Neural progenitor cell (in vitro differentiated cells): ENCODE results near the gene RPS6KA5. TPM values are rescaled to one million over a fixed set of nuclear protein-coding genes. Genes with fewer than 3 reads are reported as not detected.
A peak's percentile ranks its signal among the peaks of the same experiment; 100 is the strongest.
"Not testable (repeated sequence)": the region's sequence is repeated elsewhere in the genome, so short reads cannot be mapped to it uniquely, and the experiment has no call there.

Experiments used
- DNase-seq: peaks from one replicate; pipeline ENCODE4 v3.0.0-alpha.2; 2016; ENCODE audit warnings: low spot score
- H2AFZ ChIP-seq: fragments of 200-600 bp; sonication (generic); replicated peaks from 2 replicates; pipeline ENCODE4 v1.6.1; 2016; ENCODE audit warnings: antibody characterized with exemption
- H3F3A ChIP-seq: fragments of 200-600 bp; sonication (generic); 2 replicates; pipeline ENCODE4 v1.6.1; 2016; ENCODE audit warnings: antibody characterized with exemption, low read depth
- H3K27ac ChIP-seq: fragments of 200-600 bp; sonication (generic); 2 replicates; pipeline ENCODE4 v1.5.1; 2016; ENCODE audit warnings: mild to moderate bottlenecking
- H3K27me3 ChIP-seq: fragments of 200-600 bp; sonication (generic); 2 replicates; pipeline ENCODE4 v1.6.1; 2016; ENCODE audit warnings: mild to moderate bottlenecking, moderate library complexity
- H3K36me3 ChIP-seq: fragments of 200-600 bp; sonication (generic); 2 replicates; pipeline ENCODE4 v1.5.1; 2016
- H3K4me1 ChIP-seq: fragments of 200-600 bp; sonication (generic); 2 replicates; pipeline ENCODE4 v1.6.1; 2016; ENCODE audit warnings: mixed run types
- H3K4me2 ChIP-seq: fragments of 200-600 bp; sonication (generic); 2 replicates; pipeline ENCODE4 v1.6.1; 2016
- H3K4me3 ChIP-seq: fragments of 200-600 bp; sonication (generic); 2 replicates; pipeline ENCODE4 v1.5.1; 2016
- H3K79me2 ChIP-seq: fragments of 200-600 bp; sonication (generic); 2 replicates; pipeline ENCODE4 v1.6.1; 2016; ENCODE audit warnings: low read depth
- H3K9ac ChIP-seq: fragments of 200-600 bp; sonication (generic); 2 replicates; pipeline ENCODE4 v1.6.1; 2016
- H3K9me3 ChIP-seq: fragments of 200-600 bp; sonication (generic); 2 replicates; pipeline ENCODE4 v1.5.1; 2016; ENCODE audit warnings: low read depth
- H4K20me1 ChIP-seq: fragments of 200-600 bp; sonication (generic); 2 replicates; pipeline ENCODE4 v1.6.1; 2016; ENCODE audit warnings: low read depth
- H3K27ac Mint-ChIP-seq: 3 replicates; pipeline ENCODE4 v1.8.0; 2021; ENCODE audit warnings: mixed read lengths
- H3K27me3 Mint-ChIP-seq: 2 replicates; pipeline ENCODE4 v1.8.0; 2022; ENCODE audit warnings: low read depth, mild to moderate bottlenecking, inconsistent platforms, moderate library complexity, mixed read lengths; ENCODE audit not compliant: insufficient read depth
- H3K36me3 Mint-ChIP-seq: 3 replicates; pipeline ENCODE4 v1.8.0; 2021; ENCODE audit warnings: mixed read lengths
- H3K4me1 Mint-ChIP-seq: 3 replicates; pipeline ENCODE4 v1.8.0; 2021; ENCODE audit warnings: mixed read lengths
- H3K4me3 Mint-ChIP-seq: 3 replicates; pipeline ENCODE4 v1.8.0; 2021; ENCODE audit warnings: mild to moderate bottlenecking, moderate library complexity, mixed read lengths
- H3K9me3 Mint-ChIP-seq: 3 replicates; pipeline ENCODE4 v1.8.0; 2020; ENCODE audit warnings: mixed read lengths
- CTCF ChIP-seq: fragments of 200-600 bp; sonication (generic); IDR thresholded peaks from 2 replicates; pipeline ENCODE4 v1.5.1; 2017; ENCODE audit warnings: antibody characterized with exemption, mild to moderate bottlenecking
- EZH2 ChIP-seq: fragments of 200-600 bp; sonication (generic); IDR thresholded peaks from 2 replicates; pipeline ENCODE4 v1.6.1; 2017; ENCODE audit warnings: antibody characterized with exemption, mild to moderate bottlenecking, moderate library complexity
- EZH2phosphoT487 ChIP-seq: fragments of 200-600 bp; sonication (generic); IDR thresholded peaks from 2 replicates; pipeline ENCODE4 v1.6.1; 2017; ENCODE audit warnings: antibody characterized with exemption
- total RNA-seq: library from RNA; depleted of rRNA; stranded (reverse); fragments of >200 nt; gene quantifications from 2 replicates; pipeline ENCODE4 v1.2.3, GENCODE V29; 2015; ENCODE audit warnings: low replicate concordance

The RPS6KA5 gene
- total RNA-seq, 1 donor from 2014 or later = 8.3 TPM

GRCh38 chr14:91089958-91090535 lies 29.6 kb upstream of the RPS6KA5 start:
- H3K36me3 ChIP-seq = no peaks in the 10 kb centered on the region
- Mint-ChIP-seq H3K9me3 (no peaks in the 10 kb centered on the region), H3K4me3 (no peak overlapping the region), H3K4me1 (no peaks in the 10 kb centered on the region), H3K27me3 (peaks cover 4% of the 10 kb centered on the region), H3K27ac (no peak overlapping the region), H3K36me3 (no peaks in the 10 kb centered on the region)
- no peak overlapping the region for H2AFZ ChIP-seq
- TF ChIP-seq EZH2 (no peak), EZH2phosphoT487 (no peak), CTCF (no peak)
- H3K79me2 ChIP-seq = no peaks in the 10 kb centered on the region
- H3K4me3 ChIP-seq = no peak overlapping the region
- no peak overlapping the region for H3K4me2 ChIP-seq
- H3K9me3 ChIP-seq = no peaks in the 10 kb centered on the region
- H3F3A ChIP-seq = no peaks in the 10 kb centered on the region
- H3K4me1 ChIP-seq = no peaks in the 10 kb centered on the region
- H3K27me3 ChIP-seq = no peaks in the 10 kb centered on the region
- DNase-seq = no peak
- no peak overlapping the region for H3K27ac ChIP-seq
- no peaks in the 10 kb centered on the region for H4K20me1 ChIP-seq
- no peak overlapping the region for H3K9ac ChIP-seq

GRCh38 chr14:91088585-91089235 lies 28.3 kb upstream of the RPS6KA5 start:
- H3K27me3 ChIP-seq = no peaks in the 10 kb centered on the region
- Mint-ChIP-seq H3K4me3 (no peak overlapping the region), H3K27me3 (peaks cover 6% of the 10 kb centered on the region), H3K9me3 (no peaks in the 10 kb centered on the region), H3K36me3 (no peaks in the 10 kb centered on the region), H3K27ac (no peak overlapping the region), H3K4me1 (no peaks in the 10 kb centered on the region)
- H3K27ac ChIP-seq = no peak overlapping the region
- H3K4me3 ChIP-seq = no peak overlapping the region
- no peaks in the 10 kb centered on the region for H3K36me3 ChIP-seq
- no peak overlapping the region for H3K4me2 ChIP-seq
- no peak overlapping the region for H2AFZ ChIP-seq
- H3K9me3 ChIP-seq = no peaks in the 10 kb centered on the region
- H3F3A ChIP-seq = no peaks in the 10 kb centered on the region
- no peaks in the 10 kb centered on the region for H3K79me2 ChIP-seq
- no peaks in the 10 kb centered on the region for H3K4me1 ChIP-seq
- TF ChIP-seq EZH2phosphoT487 (no peak), CTCF (no peak), EZH2 (no peak)
- no peaks in the 10 kb centered on the region for H4K20me1 ChIP-seq
- no peak for DNase-seq
- H3K9ac ChIP-seq = no peak overlapping the region

- H3K4me3 ChIP-seq, H3K4me2 ChIP-seq, H3K4me1 Mint-ChIP-seq, H3K4me3 Mint-ChIP-seq, H3K27me3 Mint-ChIP-seq, H3K9me3 Mint-ChIP-seq, H3K9ac ChIP-seq, H3K4me1 ChIP-seq, H3K27ac ChIP-seq, H4K20me1 ChIP-seq, H3K27ac Mint-ChIP-seq, H3K27me3 ChIP-seq, H3K36me3 ChIP-seq, H2AFZ ChIP-seq, H3K36me3 Mint-ChIP-seq, H3F3A ChIP-seq, H3K9me3 ChIP-seq, H3K79me2 ChIP-seq, DNase-seq: not testable (repeated sequence)
Observed at GRCh38 chr14:91087470-91087869, 27.0 kb upstream of the RPS6KA5 start.

GRCh38 chr14:91084516-91084915 lies 24.1 kb upstream of the RPS6KA5 start:
- H3K27me3 ChIP-seq = no peaks in the 10 kb centered on the region
- H3K4me3 ChIP-seq = no peak overlapping the region
- H3K27ac ChIP-seq = no peak overlapping the region
- no peaks in the 10 kb centered on the region for H3K36me3 ChIP-seq
- no peaks in the 10 kb centered on the region for H3K4me1 ChIP-seq
- H3K4me2 ChIP-seq = no peak overlapping the region
- Mint-ChIP-seq H3K9me3 (no peaks in the 10 kb centered on the region), H3K4me3 (no peak overlapping the region), H3K27me3 (peaks cover 6% of the 10 kb centered on the region), H3K4me1 (no peaks in the 10 kb centered on the region), H3K27ac (peak overlapping the region; percentile 15), H3K36me3 (no peaks in the 10 kb centered on the region)
- no peak overlapping the region for H2AFZ ChIP-seq
- no peak for DNase-seq
- no peaks in the 10 kb centered on the region for H4K20me1 ChIP-seq
- no peak overlapping the region for H3K9ac ChIP-seq
- H3K9me3 ChIP-seq = no peaks in the 10 kb centered on the region
- no peaks in the 10 kb centered on the region for H3K79me2 ChIP-seq
- no peaks in the 10 kb centered on the region for H3F3A ChIP-seq
- no peak for TF ChIP-seq CTCF
- no peak for TF ChIP-seq EZH2phosphoT487
- no peak for TF ChIP-seq EZH2
